ENCODE measurements around the gene HOMER2. TPM values are rescaled to one million over a fixed set of nuclear protein-coding genes. Genes with fewer than 3 reads are reported as not detected.

Gene HOMER2
- total and polyA plus RNA-seq, 2 experiments from 2014 or later = 10.8 to 23.9 TPM

DNA sequence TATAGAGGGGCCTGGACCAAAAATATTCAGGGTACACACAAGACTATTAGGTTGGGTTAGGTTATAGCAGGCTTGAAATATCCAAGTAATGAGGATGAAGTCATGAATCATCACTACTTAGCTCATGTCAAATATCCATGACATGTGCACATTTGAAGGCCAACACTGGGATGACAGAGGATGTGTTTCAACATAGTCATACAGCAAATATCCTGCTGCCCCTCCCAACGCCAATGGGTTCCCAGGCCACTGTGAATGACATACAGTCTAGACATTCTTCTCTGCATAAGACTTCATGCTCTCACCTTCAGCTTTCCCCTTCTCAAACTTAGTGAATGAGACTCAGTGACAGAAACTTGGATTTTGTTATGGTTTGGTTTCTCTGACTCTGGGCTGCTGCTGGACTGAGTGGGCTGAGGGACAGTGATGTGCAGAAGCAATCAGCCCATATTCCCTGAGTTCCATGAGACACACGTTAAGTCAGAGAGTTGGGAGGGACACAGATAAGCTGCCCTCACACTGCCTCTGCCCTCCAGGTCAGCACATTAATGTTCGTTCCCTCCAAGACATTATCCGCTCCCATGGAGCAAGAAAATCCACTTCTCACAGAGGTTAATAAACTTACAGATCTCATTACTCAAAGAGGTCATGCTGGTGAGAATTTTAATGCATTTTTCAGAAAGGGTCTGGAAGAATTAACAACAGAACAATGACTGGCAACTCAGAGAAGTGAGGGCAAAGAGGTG is 15.4 kb downstream of the HOMER2 start:
- DNase-seq (ENCODE audit: low spot score) = no peak
- Histone ChIP-seq H3K4me2 (no peak overlapping the region), H3K36me3 (ENCODE audit: insufficient read depth) (no peaks in the 10 kb centered on the region), H3K27me3 (ENCODE audit: insufficient read depth) (no peaks in the 10 kb centered on the region), H3K4me3 (no peak overlapping the region), H2AFZ (no peak overlapping the region), H4K20me1 (replicated peaks; ENCODE audit: insufficient read depth) (no peaks in the 10 kb centered on the region), H3K4me1 (ENCODE audit: insufficient read depth) (no peaks in the 10 kb centered on the region), H3K9me2 (ENCODE audit: insufficient read depth) (no peaks in the 10 kb centered on the region), H3F3A (replicated peaks; ENCODE audit: low read depth) (no peaks in the 10 kb centered on the region), H3K27ac (ENCODE audit: low read depth) (no peak overlapping the region), H3K79me2 (replicated peaks; ENCODE audit: insufficient read depth) (no peaks in the 10 kb centered on the region; the same call in 1 of the 2 replicates)
- no peak for TF ChIP-seq ZNF114 (CRISPR knock-in tag; IDR thresholded peaks at IDR 0.05)
- TF ChIP-seq NANOG (IDR thresholded peaks at IDR 0.05; ENCODE audit: borderline replicate concordance) = no peak
- TF ChIP-seq, protein P1, sequence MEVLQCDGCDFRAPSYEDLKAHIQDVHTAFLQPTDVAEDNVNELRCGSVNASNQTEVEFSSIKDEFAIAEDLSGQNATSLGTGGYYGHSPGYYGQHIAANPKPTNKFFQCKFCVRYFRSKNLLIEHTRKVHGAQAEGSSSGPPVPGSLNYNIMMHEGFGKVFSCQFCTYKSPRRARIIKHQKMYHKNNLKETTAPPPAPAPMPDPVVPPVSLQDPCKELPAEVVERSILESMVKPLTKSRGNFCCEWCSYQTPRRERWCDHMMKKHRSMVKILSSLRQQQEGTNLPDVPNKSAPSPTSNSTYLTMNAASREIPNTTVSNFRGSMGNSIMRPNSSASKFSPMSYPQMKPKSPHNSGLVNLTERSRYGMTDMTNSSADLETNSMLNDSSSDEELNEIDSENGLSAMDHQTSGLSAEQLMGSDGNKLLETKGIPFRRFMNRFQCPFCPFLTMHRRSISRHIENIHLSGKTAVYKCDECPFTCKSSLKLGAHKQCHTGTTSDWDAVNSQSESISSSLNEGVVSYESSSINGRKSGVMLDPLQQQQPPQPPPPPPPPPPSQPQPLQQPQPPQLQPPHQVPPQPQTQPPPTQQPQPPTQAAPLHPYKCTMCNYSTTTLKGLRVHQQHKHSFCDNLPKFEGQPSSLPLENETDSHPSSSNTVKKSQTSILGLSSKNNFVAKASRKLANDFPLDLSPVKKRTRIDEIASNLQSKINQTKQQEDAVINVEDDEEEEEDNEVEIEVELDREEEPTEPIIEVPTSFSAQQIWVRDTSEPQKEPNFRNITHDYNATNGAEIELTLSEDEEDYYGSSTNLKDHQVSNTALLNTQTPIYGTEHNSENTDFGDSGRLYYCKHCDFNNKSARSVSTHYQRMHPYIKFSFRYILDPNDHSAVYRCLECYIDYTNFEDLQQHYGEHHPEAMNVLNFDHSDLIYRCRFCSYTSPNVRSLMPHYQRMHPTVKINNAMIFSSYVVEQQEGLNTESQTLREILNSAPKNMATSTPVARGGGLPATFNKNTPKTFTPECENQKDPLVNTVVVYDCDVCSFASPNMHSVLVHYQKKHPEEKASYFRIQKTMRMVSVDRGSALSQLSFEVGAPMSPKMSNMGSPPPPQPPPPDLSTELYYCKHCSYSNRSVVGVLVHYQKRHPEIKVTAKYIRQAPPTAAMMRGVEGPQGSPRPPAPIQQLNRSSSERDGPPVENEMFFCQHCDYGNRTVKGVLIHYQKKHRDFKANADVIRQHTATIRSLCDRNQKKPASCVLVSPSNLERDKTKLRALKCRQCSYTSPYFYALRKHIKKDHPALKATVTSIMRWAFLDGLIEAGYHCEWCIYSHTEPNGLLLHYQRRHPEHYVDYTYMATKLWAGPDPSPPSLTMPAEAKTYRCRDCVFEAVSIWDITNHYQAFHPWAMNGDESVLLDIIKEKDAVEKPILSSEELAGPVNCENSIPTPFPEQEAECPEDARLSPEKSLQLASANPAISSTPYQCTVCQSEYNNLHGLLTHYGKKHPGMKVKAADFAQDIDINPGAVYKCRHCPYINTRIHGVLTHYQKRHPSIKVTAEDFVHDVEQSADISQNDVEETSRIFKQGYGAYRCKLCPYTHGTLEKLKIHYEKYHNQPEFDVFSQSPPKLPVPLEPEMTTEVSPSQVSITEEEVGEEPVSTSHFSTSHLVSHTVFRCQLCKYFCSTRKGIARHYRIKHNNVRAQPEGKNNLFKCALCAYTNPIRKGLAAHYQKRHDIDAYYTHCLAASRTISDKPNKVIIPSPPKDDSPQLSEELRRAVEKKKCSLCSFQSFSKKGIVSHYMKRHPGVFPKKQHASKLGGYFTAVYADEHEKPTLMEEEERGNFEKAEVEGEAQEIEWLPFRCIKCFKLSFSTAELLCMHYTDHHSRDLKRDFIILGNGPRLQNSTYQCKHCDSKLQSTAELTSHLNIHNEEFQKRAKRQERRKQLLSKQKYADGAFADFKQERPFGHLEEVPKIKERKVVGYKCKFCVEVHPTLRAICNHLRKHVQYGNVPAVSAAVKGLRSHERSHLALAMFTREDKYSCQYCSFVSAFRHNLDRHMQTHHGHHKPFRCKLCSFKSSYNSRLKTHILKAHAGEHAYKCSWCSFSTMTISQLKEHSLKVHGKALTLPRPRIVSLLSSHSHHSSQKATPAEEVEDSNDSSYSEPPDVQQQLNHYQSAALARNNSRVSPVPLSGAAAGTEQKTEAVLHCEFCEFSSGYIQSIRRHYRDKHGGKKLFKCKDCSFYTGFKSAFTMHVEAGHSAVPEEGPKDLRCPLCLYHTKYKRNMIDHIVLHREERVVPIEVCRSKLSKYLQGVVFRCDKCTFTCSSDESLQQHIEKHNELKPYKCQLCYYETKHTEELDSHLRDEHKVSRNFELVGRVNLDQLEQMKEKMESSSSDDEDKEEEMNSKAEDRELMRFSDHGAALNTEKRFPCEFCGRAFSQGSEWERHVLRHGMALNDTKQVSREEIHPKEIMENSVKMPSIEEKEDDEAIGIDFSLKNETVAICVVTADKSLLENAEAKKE (CRISPR knock-in tag; IDR thresholded peaks at IDR 0.05) = no peak
- TF ChIP-seq STAT1 (IDR thresholded peaks at IDR 0.05; ENCODE audit: unreplicated experiment) = no peak
- TF ChIP-seq, protein P2, sequence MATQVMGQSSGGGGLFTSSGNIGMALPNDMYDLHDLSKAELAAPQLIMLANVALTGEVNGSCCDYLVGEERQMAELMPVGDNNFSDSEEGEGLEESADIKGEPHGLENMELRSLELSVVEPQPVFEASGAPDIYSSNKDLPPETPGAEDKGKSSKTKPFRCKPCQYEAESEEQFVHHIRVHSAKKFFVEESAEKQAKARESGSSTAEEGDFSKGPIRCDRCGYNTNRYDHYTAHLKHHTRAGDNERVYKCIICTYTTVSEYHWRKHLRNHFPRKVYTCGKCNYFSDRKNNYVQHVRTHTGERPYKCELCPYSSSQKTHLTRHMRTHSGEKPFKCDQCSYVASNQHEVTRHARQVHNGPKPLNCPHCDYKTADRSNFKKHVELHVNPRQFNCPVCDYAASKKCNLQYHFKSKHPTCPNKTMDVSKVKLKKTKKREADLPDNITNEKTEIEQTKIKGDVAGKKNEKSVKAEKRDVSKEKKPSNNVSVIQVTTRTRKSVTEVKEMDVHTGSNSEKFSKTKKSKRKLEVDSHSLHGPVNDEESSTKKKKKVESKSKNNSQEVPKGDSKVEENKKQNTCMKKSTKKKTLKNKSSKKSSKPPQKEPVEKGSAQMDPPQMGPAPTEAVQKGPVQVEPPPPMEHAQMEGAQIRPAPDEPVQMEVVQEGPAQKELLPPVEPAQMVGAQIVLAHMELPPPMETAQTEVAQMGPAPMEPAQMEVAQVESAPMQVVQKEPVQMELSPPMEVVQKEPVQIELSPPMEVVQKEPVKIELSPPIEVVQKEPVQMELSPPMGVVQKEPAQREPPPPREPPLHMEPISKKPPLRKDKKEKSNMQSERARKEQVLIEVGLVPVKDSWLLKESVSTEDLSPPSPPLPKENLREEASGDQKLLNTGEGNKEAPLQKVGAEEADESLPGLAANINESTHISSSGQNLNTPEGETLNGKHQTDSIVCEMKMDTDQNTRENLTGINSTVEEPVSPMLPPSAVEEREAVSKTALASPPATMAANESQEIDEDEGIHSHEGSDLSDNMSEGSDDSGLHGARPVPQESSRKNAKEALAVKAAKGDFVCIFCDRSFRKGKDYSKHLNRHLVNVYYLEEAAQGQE (IDR thresholded peaks at IDR 0.05; ENCODE audit: unreplicated experiment) = no peak
- TF ChIP-seq POLR2AphosphoS5 (IDR thresholded peaks at IDR 0.05; ENCODE audit: low read depth) = no peak
- no peak for TF ChIP-seq ZNF331 (CRISPR knock-in tag; IDR thresholded peaks at IDR 0.05; ENCODE audit: low read depth)
- TF ChIP-seq, protein P3, sequence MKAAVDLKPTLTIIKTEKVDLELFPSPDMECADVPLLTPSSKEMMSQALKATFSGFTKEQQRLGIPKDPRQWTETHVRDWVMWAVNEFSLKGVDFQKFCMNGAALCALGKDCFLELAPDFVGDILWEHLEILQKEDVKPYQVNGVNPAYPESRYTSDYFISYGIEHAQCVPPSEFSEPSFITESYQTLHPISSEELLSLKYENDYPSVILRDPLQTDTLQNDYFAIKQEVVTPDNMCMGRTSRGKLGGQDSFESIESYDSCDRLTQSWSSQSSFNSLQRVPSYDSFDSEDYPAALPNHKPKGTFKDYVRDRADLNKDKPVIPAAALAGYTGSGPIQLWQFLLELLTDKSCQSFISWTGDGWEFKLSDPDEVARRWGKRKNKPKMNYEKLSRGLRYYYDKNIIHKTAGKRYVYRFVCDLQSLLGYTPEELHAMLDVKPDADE (IDR thresholded peaks at IDR 0.05) = no peak
- TF ChIP-seq EZH2 (IDR thresholded peaks at IDR 0.05; ENCODE audit: low read depth, unreplicated experiment) = no peak
- TF ChIP-seq, protein P4, sequence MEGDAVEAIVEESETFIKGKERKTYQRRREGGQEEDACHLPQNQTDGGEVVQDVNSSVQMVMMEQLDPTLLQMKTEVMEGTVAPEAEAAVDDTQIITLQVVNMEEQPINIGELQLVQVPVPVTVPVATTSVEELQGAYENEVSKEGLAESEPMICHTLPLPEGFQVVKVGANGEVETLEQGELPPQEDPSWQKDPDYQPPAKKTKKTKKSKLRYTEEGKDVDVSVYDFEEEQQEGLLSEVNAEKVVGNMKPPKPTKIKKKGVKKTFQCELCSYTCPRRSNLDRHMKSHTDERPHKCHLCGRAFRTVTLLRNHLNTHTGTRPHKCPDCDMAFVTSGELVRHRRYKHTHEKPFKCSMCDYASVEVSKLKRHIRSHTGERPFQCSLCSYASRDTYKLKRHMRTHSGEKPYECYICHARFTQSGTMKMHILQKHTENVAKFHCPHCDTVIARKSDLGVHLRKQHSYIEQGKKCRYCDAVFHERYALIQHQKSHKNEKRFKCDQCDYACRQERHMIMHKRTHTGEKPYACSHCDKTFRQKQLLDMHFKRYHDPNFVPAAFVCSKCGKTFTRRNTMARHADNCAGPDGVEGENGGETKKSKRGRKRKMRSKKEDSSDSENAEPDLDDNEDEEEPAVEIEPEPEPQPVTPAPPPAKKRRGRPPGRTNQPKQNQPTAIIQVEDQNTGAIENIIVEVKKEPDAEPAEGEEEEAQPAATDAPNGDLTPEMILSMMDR (conservative IDR thresholded peaks at IDR 0.05; ENCODE audit: low read depth in 2 of 2) = no peak
- H3K27ac Mint-ChIP-seq = no peak overlapping the region
- no peaks in the 10 kb centered on the region for H3K9me3 Mint-ChIP-seq
- H3K4me1 Mint-ChIP-seq = peaks cover 5% of the 10 kb centered on the region; the same call in 2 of the 3 replicates
- ATAC-seq = no peak
- peaks cover 6% of the 10 kb centered on the region for H3K27me3 Mint-ChIP-seq (ENCODE audit: insufficient read depth, low read depth, poor library complexity)
- H3K36me3 Mint-ChIP-seq (ENCODE audit: low read depth) = no peaks in the 10 kb centered on the region; the same call in 2 of the 3 replicates
- no peak overlapping the region for H3K4me3 Mint-ChIP-seq

Measured in GM23338 (cell line).